Ovary (tissue), 3 donors: ENCODE measurements around the gene PIEZO1.

ENCODE experiments used
- CTCF ChIP-seq, 3 donors: fragments of 450-650 bp in 2 of 3; fragments of 200-600 bp in 1 of 3; IDR thresholded peaks; one replicate each; pipeline versions ENCODE4 v1.5.1 to v1.8.0; 2016 to 2022; ENCODE audit warnings: antibody characterized with exemption in 3 of 3, mild to moderate bottlenecking in 1 of 3
- EP300 ChIP-seq: sonication (generic); formaldehyde crosslinking; IDR thresholded peaks from one replicate; pipeline ENCODE4 v1.6.1; 2017; ENCODE audit warnings: antibody characterized with exemption
- POLR2A ChIP-seq: fragments of 450-650 bp; IDR thresholded peaks from one replicate; pipeline ENCODE4 v1.6.1; 2017; ENCODE audit warnings: antibody characterized with exemption, mild to moderate bottlenecking, moderate library complexity
- donor health status: DM: no; HTN: no; CAD: no.

DNA sequence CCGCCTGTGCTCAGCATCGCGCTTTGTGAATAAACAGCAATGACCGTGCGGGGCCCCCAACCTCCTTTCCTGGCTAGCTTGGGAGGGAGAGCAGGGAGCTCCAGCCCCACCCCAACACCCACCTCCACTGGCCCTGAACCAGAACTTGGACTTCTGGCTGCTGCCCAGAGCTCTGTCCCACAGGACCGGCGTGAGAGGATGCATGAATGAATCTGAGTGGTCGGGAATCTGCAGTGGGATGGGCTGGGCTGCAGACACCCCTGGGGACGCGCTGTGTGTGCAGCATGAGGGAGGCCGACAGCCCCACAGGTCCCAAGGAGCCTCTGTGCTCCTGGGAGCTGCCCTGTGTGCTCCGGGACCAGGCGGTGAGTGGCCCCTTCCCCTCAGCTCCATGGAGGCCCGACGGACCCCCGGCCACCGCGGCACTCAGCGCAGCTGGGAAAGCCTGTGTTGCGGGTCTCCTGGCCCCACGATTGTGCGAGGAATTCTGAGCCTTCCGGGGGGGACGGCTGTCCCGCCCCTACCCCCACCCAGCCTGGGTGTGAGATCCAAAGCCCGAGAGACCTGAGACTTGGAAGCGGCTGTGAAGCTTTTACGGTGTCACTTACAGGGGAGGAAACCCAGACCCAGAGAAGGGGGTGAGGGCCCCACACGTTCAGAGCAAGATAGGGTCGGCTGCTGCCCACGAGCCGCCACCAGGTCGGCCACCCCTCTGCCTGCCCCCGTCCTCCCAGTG is 5.4 kb downstream of the PIEZO1 start:
- no peak for TF ChIP-seq POLR2A
- TF ChIP-seq CTCF (IDR thresholded peaks at IDR 0.05) = no peak
- no peak for TF ChIP-seq EP300
